ENCODE measurements around the gene CA10.

The CA10 gene

DNA sequence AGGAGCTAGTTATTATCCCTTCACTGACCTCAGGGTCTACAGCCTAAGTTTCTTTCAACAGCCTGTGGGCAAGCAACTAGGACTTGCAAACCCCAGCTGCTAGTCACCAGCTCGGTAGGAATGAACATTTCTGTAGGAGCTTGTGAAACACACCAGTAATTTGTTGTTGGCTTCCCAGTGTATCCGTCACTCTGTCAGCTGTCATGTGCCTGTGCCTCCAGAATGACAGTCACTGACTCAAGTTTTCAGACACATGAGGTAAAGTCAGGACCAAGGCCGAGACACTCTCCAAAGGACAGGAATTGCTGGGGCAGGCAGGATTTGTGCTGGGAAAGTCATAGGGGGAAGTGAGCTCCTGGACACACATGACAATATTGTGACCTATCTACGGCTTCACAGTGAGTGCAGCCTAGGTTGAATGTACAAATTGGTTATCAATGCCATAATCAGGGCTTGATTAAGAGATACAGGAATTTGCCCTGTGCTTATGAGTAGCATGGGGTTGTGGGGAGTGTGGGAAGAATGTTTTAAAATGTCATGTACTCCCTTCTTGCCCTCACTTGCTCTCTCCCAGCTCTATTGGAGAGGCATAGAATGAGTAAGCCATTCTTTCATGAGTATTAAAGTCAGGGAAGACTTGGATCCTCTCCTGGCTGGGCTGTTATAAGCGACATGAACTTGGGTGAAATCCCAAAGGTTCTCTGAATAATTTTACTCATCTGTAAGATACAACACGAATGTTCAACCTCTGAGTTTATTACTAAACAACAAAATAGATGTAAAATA lies 506.8 kb downstream of the CA10 start:
- no peaks in the 10 kb centered on the region for H3K27me3 ChIP-seq (ENCODE audit: insufficient read depth, low read depth, severe bottlenecking)

GRCh38 chr17:51650772-51651171 lies 507.7 kb downstream of the CA10 start:
- Histone ChIP-seq H3K27me3 (ENCODE audit: insufficient read depth, low read depth, severe bottlenecking) (no peaks in the 10 kb centered on the region), H3K36me3 (no peaks in the 10 kb centered on the region), H3K4me3 (ENCODE audit: low read depth, low read length) (no peak overlapping the region), H3K27ac (no peak overlapping the region), H3K9me3 (ENCODE audit: severe bottlenecking) (no peaks in the 10 kb centered on the region)
- TF ChIP-seq, protein P1, sequence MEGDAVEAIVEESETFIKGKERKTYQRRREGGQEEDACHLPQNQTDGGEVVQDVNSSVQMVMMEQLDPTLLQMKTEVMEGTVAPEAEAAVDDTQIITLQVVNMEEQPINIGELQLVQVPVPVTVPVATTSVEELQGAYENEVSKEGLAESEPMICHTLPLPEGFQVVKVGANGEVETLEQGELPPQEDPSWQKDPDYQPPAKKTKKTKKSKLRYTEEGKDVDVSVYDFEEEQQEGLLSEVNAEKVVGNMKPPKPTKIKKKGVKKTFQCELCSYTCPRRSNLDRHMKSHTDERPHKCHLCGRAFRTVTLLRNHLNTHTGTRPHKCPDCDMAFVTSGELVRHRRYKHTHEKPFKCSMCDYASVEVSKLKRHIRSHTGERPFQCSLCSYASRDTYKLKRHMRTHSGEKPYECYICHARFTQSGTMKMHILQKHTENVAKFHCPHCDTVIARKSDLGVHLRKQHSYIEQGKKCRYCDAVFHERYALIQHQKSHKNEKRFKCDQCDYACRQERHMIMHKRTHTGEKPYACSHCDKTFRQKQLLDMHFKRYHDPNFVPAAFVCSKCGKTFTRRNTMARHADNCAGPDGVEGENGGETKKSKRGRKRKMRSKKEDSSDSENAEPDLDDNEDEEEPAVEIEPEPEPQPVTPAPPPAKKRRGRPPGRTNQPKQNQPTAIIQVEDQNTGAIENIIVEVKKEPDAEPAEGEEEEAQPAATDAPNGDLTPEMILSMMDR (IDR thresholded peaks at IDR 0.05; ENCODE audit: low read depth, low read length): no peak
- DNase-seq: no peak

More for the DNA sequence above, 506.8 kb downstream of the CA10 start:
- H3K36me3 ChIP-seq: no peaks in the 10 kb centered on the region
- H3K9me3 ChIP-seq (ENCODE audit: severe bottlenecking): no peaks in the 10 kb centered on the region
- H3K27ac ChIP-seq: no peak overlapping the region
- DNase-seq: no peak
- TF ChIP-seq, protein P1 (IDR thresholded peaks at IDR 0.05; ENCODE audit: low read depth, low read length): no peak
- H3K4me3 ChIP-seq (ENCODE audit: low read depth, low read length): no peak overlapping the region

- no peak for DNase-seq
- Histone ChIP-seq H3K4me3 (ENCODE audit: low read depth, low read length) (no peak overlapping the region), H3K9me3 (ENCODE audit: severe bottlenecking) (no peaks in the 10 kb centered on the region), H3K27me3 (ENCODE audit: insufficient read depth, low read depth, severe bottlenecking) (no peaks in the 10 kb centered on the region), H3K27ac (no peak overlapping the region), H3K36me3 (no peaks in the 10 kb centered on the region)
- TF ChIP-seq, protein P1 (IDR thresholded peaks at IDR 0.05; ENCODE audit: low read depth, low read length): no peak
Observed at GRCh38 chr17:51650202-51650601, 508.3 kb downstream of the CA10 start.

- no peak overlapping the region for H3K27ac ChIP-seq
- no peaks in the 10 kb centered on the region for H3K36me3 ChIP-seq
- H3K9me3 ChIP-seq (ENCODE audit: severe bottlenecking): no peaks in the 10 kb centered on the region
- no peaks in the 10 kb centered on the region for H3K27me3 ChIP-seq (ENCODE audit: insufficient read depth, low read depth, severe bottlenecking)
- H3K4me3 ChIP-seq (ENCODE audit: low read depth, low read length): no peak overlapping the region
- no peak for DNase-seq
- TF ChIP-seq, protein P1 (IDR thresholded peaks at IDR 0.05; ENCODE audit: low read depth, low read length): no peak
Observed at GRCh38 chr17:51647826-51648225, 510.7 kb downstream of the CA10 start.

GRCh38 chr17:51647067-51647466 lies 511.4 kb downstream of the CA10 start:
- TF ChIP-seq, protein P1 (IDR thresholded peaks at IDR 0.05; ENCODE audit: low read depth, low read length): no peak
- no peaks in the 10 kb centered on the region for H3K36me3 ChIP-seq
- H3K27ac ChIP-seq: no peak overlapping the region
- no peak overlapping the region for H3K4me3 ChIP-seq (ENCODE audit: low read depth, low read length)
- H3K9me3 ChIP-seq (ENCODE audit: severe bottlenecking): no peaks in the 10 kb centered on the region
- no peaks in the 10 kb centered on the region for H3K27me3 ChIP-seq (ENCODE audit: insufficient read depth, low read depth, severe bottlenecking)
- no peak for DNase-seq

DNA sequence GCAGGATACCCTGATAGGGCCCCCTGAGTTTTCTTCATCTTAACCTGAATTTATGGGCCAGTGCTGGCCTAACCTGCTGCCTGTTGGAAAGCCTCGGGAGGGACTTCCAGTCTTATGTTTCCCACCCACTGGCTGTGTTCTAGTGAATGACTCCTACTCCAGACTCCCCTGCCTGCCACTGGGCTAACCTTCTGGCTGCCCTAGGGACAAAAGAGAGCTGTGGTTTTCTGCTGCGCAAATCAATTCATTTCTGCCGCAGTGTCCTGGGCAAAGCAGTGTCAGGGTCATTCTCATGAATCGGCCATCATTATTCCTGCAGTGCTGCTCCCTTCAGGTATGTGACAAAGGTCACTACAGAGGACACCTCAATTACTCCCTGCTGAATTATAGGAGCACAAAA lies 512.0 kb downstream of the CA10 start:
- TF ChIP-seq, protein P1 (IDR thresholded peaks at IDR 0.05; ENCODE audit: low read depth, low read length): no peak
- H3K36me3 ChIP-seq: no peaks in the 10 kb centered on the region
- H3K27ac ChIP-seq: no peak overlapping the region
- no peaks in the 10 kb centered on the region for H3K9me3 ChIP-seq (ENCODE audit: severe bottlenecking)
- no peak overlapping the region for H3K4me3 ChIP-seq (ENCODE audit: low read depth, low read length)
- DNase-seq: no peak
- H3K27me3 ChIP-seq (ENCODE audit: insufficient read depth, low read depth, severe bottlenecking): no peaks in the 10 kb centered on the region

Data from WERI-Rb-1 (cell line).